GM13976 (cell line): ENCODE data around the gene PTPN21.

Experiments
- DNase-seq: peaks from one replicate; pipeline ENCODE4 v3.0.0; 2012; ENCODE audit warnings: low spot score
- in situ Hi-C: fragments of 300-500 bp; cut with MboI; formaldehyde crosslinking; loops from one replicate; pipeline ENCODE4 v1.12.0; 2022; ENCODE audit warnings: low sequenced_read_pairs, mixed read lengths, inconsistent platforms; ENCODE audit not compliant: unreplicated experiment
- TF ChIP-seq, protein P1 (sequence below): IDR thresholded peaks from 2 replicates; pipeline ENCODE4 v1.5.1; 2012; ENCODE audit warnings: borderline replicate concordance, mild to moderate bottlenecking; ENCODE audit not compliant: insufficient read depth; ENCODE audit errors: extremely low read depth, missing control alignments, control extremely low read depth

PTPN21 gene

DNA sequence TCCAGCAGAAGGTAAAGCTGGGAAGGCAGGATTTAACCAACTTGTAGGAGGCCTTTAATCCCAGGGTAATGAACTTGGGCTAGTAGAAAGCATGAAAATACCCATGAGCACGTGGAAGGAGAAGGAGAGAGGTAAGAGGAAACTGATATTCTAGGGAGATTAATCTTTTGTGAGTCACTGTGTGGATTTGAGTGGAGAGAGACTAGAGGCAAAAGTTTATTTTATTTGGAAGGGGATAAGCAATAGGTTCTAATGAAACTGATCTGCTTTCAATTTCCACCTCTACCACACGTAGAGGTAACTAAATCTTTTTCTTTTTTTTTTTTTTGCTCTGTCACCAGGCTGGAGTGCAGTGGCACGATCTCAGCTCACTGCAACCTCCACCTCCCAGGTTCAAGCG lies 52.1 kb downstream of the PTPN21 start:
- in situ Hi-C loops = no loop called here
- DNase-seq = no peak
- TF ChIP-seq, protein P1, sequence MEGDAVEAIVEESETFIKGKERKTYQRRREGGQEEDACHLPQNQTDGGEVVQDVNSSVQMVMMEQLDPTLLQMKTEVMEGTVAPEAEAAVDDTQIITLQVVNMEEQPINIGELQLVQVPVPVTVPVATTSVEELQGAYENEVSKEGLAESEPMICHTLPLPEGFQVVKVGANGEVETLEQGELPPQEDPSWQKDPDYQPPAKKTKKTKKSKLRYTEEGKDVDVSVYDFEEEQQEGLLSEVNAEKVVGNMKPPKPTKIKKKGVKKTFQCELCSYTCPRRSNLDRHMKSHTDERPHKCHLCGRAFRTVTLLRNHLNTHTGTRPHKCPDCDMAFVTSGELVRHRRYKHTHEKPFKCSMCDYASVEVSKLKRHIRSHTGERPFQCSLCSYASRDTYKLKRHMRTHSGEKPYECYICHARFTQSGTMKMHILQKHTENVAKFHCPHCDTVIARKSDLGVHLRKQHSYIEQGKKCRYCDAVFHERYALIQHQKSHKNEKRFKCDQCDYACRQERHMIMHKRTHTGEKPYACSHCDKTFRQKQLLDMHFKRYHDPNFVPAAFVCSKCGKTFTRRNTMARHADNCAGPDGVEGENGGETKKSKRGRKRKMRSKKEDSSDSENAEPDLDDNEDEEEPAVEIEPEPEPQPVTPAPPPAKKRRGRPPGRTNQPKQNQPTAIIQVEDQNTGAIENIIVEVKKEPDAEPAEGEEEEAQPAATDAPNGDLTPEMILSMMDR = no peak

DNA sequence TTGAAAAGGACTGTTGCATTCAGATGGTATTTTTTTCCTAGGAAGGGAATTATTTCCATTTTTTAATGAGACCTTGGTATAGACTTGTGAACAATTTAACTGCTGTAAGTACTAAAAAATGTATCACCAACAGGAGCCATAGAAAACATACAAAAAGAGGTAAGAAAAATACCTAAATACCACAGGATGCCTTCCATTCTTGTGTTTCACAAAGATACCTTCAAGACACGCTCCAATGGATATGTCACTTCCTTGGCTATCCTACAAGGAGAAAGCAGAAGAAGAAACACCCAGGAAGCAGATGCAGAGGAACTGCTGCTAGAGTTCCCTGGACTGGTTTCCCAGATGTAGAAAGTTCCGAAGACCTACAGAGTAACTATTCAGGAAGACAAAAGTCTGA lies 54.2 kb downstream of the PTPN21 start:
- TF ChIP-seq, protein P1 = no peak
- DNase-seq = no peak
- in situ Hi-C loops = no loop called here

DNA sequence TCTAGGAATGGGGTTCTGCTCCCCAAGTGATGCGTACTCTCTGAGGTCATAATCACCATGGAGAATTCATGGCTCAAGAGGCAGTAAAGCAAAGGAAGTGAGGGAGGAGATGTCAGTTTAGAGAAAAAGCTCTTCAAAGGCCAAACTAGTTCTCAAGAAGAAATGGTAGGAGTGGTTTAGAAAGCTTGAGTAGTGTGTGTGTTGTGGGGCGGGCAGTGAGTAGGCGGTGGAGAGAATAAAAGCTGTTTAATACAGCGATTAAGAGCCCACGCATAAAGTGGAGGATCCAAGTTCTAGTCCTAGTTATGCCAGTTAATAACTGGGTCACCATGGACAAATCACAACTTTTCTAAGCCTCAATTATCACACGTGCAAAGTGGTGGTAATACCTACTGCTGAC lies 55.6 kb downstream of the PTPN21 start:
- TF ChIP-seq, protein P1 = no peak
- in situ Hi-C loops = loop anchor here (25.0 kb wide), 1 partner anchor 388 kb away; no protein-coding TSS in a partner anchor
- no peak for DNase-seq

DNA sequence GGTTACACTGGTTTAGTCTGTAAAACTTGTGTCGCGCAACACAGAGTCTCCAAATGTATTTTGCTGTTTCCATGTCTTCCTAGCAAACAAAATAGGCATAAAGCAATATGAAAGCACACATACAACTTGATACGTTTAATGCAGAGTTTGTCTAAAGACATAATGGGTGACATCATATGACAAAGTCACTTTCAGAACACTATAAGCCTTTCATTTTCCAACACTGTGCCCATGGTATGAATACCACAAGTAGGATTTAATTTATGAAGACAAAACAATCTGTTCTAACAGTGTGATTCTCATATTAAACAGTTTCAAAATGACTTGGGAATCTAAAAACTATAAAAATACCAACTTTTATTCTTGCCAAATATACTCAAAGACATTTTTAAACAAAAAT lies 58.4 kb downstream of the PTPN21 start:
- TF ChIP-seq, protein P1 = no peak
- DNase-seq = no peak
- in situ Hi-C loops = loop anchor here (25.0 kb wide), 1 partner anchor 391 kb away; no protein-coding TSS in a partner anchor

DNA sequence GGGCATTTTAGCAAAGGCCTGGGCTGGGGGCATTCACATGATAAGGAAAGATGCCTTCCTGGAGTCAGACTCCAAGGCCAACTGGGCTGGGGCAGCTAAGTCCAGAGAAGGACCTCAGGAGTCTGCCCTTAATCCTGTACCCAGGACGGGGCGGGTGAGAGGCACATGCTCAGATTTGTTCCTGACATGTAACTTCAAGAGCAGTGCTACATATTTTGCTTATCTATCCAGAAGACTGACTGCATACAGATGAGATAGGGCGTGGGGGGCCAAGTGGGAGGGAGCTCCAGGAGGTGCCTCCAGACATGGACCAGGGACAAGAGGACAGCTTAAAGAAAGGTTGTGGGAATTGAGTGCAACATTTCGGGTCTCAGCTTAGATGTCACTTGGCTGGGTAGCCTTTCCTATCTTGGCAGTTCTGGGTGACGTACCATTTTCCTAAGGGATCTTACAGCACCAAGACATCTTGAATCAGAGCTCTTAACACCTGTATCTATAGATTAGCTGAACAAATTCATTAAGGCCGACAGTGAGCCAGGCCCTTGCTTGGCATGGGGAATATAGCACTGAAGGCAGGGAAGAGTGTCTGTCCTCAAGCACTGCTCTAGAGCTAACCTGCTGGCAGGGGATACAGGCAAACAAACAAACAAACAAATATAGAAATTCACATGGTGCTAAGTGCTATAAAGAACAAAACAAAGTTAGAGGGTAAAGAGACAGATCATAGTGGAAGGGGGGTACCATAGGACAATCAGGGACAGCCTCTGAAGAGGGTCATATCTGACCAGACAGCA lies 61.2 kb downstream of the PTPN21 start:
- DNase-seq = no peak
- TF ChIP-seq, protein P1 = no peak
- in situ Hi-C loops = loop anchor here (25.0 kb wide), 1 partner anchor 394 kb away; no protein-coding TSS in a partner anchor

DNA sequence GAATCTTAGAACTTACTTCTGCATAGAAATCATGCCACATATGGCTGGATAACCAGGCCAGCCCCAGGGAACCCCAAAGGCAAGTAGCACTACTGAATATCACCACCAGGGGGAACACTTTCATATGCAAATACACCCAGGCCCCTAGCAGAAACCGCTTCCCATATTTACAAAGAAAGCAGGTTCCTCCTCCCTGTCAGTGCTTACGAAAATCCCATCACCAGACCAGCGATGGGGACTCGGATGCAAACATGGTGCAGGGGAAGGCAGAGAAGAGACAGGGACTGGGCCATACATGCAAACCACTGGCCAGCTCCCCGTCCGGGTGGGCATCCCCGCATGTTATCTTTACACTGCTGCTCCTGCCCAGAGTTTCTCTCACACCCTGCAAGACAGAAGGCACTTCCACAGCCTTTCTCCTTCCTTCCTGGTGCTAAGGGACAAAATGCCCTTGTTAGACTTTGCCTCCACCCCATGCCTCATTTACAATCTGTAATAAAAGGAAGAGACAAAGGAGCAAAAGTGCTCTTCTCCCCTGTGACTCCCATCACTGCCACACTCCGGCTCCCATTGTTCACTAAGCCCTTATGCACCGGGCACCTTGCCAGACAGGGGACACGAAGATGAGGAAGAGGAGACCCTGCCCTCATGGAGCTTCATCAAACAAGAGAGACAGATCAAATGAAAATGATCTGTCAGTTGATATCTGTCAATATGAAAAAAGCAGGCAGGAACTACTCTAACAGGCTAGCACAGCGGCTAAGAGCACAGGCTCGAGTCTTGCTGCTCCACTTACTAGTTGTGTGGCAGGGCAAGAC lies 62.3 kb downstream of the PTPN21 start:
- in situ Hi-C loops = loop anchor here (25.0 kb wide), 1 partner anchor 395 kb away; no protein-coding TSS in a partner anchor
- TF ChIP-seq, protein P1 = peak; percentile 45
- peak; percentile 75 for DNase-seq
